Lower leg skin (tissue), 4 donors: ENCODE data around the gene ARHGEF16. TPM values are rescaled to one million over a fixed set of nuclear protein-coding genes. Genes with fewer than 3 reads are reported as not detected.

Experiments
- DNase-seq, 2 donors: peaks; one replicate each; pipeline ENCODE4 v3.0.0-alpha.2; 2019; ENCODE audit warnings: low spot score in 2 of 2
- H3K4me3 ChIP-seq: fragments of 200-600 bp; sonication (generic); 2 replicates; pipeline ENCODE4 v1.5.1; 2017; ENCODE audit warnings: mild to moderate bottlenecking, low read depth; ENCODE audit not compliant: poor library complexity, severe bottlenecking
- POLR2A ChIP-seq, 2 donors: fragments of 450-650 bp; IDR thresholded peaks; one replicate each; pipeline ENCODE4 v1.6.1; 2016 to 2017; ENCODE audit warnings: antibody characterized with exemption in 2 of 2, mild to moderate bottlenecking in 1 of 2, moderate library complexity in 1 of 2
- WGBS, 2 donors: methylation state at CpG; one replicate each; pipeline ENCODE4 v1.1.5; 2018; 5-methylcytosine and 5-hydroxymethylcytosine counted together
- intact Hi-C: fragments of 100-400 bp; cut with DNase I; formaldehyde crosslinking; loops from one replicate; pipeline ENCODE4 v1.15.0; 2023; ENCODE audit warnings: low total_unique reads
- total RNA-seq, 4 donors: library from RNA; depleted of rRNA; stranded (reverse); fragments of >200 nt; gene quantifications; one replicate each; pipeline ENCODE4 v1.1.0, GENCODE V29; 2016
- TF ChIP-seq, protein P1 (sequence below), 3 donors: fragments of 450-650 bp; IDR thresholded peaks; one replicate each; pipeline ENCODE4 v1.5.1; 2016; ENCODE audit warnings: antibody characterized with exemption in 3 of 3, mild to moderate bottlenecking in 3 of 3, moderate library complexity in 2 of 3

ARHGEF16 gene
- total RNA-seq, 4 donors from 2014 or later = 7.9 to 11.5 (median 9.8) TPM

DNA sequence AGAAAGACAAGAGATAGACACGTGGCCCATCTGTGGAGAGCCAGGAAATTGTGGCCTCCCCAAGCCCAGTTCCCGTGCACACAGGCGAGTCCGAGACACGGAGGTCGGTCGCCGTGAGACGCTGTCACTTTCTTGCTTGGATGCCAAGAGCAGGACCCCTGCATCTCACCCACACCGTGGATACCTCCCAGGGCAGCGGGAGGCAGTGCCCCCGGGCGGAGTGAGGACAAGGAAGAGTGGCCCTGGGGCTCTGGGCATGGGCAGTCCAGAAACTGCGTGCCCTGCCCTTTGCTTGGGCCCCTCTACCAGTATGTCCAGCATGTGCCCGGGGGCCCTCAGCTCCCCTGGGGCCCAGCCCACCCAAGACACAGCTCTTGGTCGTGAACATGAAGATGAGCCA lies 24.7 kb upstream of the ARHGEF16 start:
- no peak for DNase-seq
- 76 to 86% methylated on average over 16 of the region's 16 CpGs for WGBS, 2 donors
- no peak overlapping the region for H3K4me3 ChIP-seq
- intact Hi-C loops = no loop called here
- TF ChIP-seq POLR2A (IDR thresholded peaks at IDR 0.05) = no peak
- TF ChIP-seq, protein P1, sequence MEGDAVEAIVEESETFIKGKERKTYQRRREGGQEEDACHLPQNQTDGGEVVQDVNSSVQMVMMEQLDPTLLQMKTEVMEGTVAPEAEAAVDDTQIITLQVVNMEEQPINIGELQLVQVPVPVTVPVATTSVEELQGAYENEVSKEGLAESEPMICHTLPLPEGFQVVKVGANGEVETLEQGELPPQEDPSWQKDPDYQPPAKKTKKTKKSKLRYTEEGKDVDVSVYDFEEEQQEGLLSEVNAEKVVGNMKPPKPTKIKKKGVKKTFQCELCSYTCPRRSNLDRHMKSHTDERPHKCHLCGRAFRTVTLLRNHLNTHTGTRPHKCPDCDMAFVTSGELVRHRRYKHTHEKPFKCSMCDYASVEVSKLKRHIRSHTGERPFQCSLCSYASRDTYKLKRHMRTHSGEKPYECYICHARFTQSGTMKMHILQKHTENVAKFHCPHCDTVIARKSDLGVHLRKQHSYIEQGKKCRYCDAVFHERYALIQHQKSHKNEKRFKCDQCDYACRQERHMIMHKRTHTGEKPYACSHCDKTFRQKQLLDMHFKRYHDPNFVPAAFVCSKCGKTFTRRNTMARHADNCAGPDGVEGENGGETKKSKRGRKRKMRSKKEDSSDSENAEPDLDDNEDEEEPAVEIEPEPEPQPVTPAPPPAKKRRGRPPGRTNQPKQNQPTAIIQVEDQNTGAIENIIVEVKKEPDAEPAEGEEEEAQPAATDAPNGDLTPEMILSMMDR (IDR thresholded peaks at IDR 0.05) = no peak

DNA sequence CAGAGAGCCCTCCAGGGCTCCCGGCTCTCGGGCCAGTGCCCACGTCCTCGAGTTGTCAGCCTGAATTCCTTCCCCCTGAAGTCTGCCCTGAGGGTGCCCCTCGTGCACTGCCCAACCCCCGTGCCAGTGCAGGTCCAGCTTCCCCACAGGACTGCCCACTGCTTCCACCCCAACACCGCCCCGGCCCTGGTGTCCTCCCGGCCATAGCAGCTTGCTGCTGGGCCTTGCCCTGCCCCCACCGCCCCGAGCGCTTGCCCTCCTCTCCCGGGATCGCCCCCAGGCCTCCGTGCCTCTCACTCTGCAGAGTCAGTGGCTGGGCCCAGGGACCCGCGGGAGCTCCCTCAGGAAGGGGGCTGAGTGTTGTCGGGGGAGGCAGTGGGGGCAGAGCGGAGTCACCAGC lies 24.1 kb upstream of the ARHGEF16 start:
- intact Hi-C loops = no loop called here
- no peak for DNase-seq
- H3K4me3 ChIP-seq = no peak overlapping the region
- TF ChIP-seq POLR2A (IDR thresholded peaks at IDR 0.05) = no peak
- TF ChIP-seq, protein P1 (IDR thresholded peaks at IDR 0.05) = no peak
- WGBS, 2 donors = 83 to 84% methylated on average over 19 of the region's 19 CpGs

DNA sequence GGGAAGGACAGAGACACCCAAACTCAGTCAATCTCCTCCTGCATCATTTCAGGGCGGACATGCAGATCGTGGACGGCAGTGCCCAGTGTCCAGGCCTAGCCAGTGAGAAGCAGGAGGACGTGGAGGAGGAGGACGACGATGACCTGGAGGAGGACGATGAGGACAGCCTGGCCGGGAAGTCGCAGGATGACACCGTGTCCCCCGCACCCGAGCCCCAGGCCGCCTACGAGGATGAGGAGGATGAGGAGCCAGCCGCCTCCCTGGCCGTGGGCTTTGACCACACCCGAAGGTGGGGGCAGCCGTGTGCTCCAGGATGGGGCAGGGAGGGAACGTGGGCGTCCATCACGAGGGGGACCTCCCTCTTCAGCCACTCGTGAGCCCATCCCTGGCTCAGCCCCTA lies 23.6 kb upstream of the ARHGEF16 start:
- no peak for DNase-seq
- no peak overlapping the region for H3K4me3 ChIP-seq
- no peak for TF ChIP-seq POLR2A (IDR thresholded peaks at IDR 0.05)
- TF ChIP-seq, protein P1 (IDR thresholded peaks at IDR 0.05) = no peak
- WGBS, 2 donors = 67 to 75% methylated on average over 22 of the region's 22 CpGs
- intact Hi-C loops = no loop called here

DNA sequence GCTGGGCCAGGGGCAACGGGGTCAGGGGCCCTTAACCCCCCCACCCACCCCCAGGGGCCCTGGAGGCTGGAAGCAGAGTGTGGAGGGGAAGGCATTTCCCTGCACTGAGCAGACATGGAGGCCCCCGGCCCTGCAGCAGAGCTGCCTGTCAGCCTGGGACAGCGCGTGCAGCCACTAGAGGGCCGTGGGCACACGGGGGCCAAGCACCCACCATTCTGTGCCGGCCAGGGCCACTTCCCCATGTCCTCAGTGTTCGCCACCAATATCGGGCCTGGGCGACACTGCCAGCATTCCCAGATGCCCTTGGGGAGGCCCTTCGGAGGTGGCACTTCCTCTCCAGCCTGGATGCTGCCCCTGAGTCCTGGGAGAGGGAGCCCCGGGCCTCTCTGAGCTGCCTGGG lies 23.2 kb upstream of the ARHGEF16 start:
- H3K4me3 ChIP-seq = no peak overlapping the region
- TF ChIP-seq POLR2A (IDR thresholded peaks at IDR 0.05) = no peak
- TF ChIP-seq, protein P1 (IDR thresholded peaks at IDR 0.05) = no peak
- intact Hi-C loops = no loop called here
- WGBS, 2 donors = 59 to 61% methylated on average over 10 to 11 of the region's 12 CpGs
- DNase-seq = no peak

DNA sequence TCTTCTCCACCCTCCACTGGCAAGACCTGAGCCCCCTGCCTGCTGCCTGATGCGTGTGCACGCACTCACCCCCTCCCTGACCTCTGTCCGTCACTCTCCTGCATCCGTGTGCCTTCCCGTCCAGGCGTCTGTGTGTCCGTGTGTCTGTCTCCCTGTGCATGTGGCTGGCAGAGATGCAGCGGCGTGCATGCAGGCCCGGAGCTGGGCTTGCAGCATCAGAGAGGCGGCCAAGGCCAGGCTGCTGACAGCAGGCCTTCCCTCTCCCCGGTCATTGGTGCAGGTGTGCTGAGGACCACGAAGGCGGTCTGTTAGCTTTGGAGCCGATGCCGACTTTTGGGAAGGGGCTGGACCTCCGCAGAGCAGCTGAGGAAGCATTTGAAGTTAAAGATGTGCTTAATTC lies 22.8 kb upstream of the ARHGEF16 start:
- TF ChIP-seq, protein P1 (IDR thresholded peaks at IDR 0.05) = no peak
- TF ChIP-seq POLR2A (IDR thresholded peaks at IDR 0.05) = no peak
- WGBS, 2 donors = 80 to 82% methylated on average over 12 to 17 of the region's 17 CpGs
- intact Hi-C loops = no loop called here
- no peak for DNase-seq
- no peak overlapping the region for H3K4me3 ChIP-seq

DNA sequence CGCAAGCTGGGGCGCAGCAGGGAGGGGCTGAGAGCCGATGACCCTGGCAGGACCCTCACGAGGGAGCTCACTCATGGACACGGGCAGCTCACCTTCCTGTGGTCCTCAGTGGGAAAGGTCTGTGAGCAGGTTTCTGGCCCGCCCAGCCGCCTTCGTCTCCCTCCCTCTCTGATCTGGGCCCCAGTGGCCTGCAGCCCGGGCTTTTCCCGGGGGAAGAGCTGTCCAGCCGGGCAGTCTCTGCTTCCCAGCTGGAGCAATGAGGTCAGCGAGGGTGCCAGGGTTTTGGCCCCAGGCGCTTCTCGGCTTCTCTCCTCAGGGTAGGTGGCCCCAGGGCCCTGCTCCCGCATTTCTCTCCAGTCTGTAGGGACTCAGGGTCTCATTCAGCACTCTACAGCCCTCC lies 22.2 kb upstream of the ARHGEF16 start:
- WGBS, 2 donors = 61 to 64% methylated on average over 9 to 15 of the region's 15 CpGs
- no peak overlapping the region for H3K4me3 ChIP-seq
- intact Hi-C loops = no loop called here
- TF ChIP-seq, protein P1 (IDR thresholded peaks at IDR 0.05) = no peak
- no peak for TF ChIP-seq POLR2A (IDR thresholded peaks at IDR 0.05)
- DNase-seq = no peak
